Endometrial microvascular endothelial cells (primary cell): ENCODE data around the gene DCP1A. TPM values are rescaled to one million over a fixed set of nuclear protein-coding genes. Genes with fewer than 3 reads are reported as not detected.
"Not testable (repeated sequence)": the region's sequence is repeated elsewhere in the genome, so short reads cannot be mapped to it uniquely, and the experiment has no call there.

ENCODE experiments used
- in situ Hi-C: cut with HindIII; loops from 2 replicates; pipeline ENCODE4 v1.10.0; 2017; ENCODE audit warnings: low sequenced_read_pairs, low pct_unique_long_range_greater_than_20kb; ENCODE audit errors: inconsistent ontology term
- total RNA-seq: library from RNA; depleted of rRNA; stranded (reverse); fragments of >200 nt; gene quantifications from one replicate; pipeline ENCODE4 v1.2.3, GENCODE V29; 2015; ENCODE audit errors: inconsistent ontology term

Gene DCP1A
- total RNA-seq, 1 donor from 2014 or later = 15.0 TPM

DNA sequence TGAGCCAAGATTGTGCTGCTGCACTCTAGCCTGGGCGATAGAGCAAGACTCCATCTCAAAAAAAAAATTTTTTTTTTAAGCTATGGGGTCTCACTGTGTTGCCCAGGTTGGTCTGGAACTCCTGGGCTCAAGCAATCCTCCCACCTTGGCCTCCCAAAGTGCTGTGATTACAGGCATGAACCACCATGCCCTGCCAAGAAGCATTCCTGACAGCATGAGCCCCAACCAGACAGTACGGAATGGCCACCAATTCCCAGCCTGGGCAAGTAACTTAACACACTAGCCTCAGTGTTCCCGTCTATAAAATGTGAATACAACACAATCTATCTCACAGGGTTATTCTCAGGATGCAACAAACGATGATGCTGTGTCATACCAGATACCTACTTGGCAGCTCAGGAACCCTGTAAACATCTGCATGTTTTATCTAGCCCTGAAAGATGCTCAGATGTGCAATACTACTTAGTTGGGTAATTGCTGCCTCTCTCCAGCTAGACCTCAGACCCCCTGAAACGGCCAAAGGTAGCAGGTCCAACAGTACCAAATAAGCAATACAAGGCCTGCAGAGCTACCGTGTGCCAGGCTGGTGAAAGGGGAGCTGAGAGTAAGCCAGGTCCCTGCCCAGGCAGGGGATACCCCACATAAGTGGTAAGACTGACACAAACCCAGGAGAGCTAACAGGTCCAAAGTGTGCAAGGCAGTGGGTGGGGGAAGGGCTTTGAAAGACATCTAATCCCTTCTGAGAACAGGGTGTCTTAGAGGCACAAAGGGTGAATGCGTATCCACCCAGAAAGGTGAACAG is 93.4 kb downstream of the DCP1A start:
- in situ Hi-C loops = no loop called here

DNA sequence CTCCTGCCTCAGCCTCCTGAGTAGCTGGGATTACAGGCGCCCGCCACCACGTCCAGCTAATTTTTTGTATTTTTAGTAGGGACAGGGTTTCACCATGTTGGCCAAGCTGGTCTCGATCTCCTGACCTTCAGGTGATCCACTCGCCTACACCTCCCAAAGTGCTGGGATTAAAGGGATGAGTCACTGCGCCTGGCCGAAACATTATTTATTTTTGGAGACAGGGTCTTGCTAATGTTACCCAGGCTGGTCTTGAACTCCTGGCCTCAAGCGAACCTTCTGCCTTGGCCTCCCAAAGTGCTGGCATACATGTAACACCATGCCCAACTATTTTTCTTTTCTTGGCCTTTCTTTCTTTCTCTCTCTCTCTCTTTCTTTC is 94.4 kb downstream of the DCP1A start:
- in situ Hi-C loops = not testable (repeated sequence)

DNA sequence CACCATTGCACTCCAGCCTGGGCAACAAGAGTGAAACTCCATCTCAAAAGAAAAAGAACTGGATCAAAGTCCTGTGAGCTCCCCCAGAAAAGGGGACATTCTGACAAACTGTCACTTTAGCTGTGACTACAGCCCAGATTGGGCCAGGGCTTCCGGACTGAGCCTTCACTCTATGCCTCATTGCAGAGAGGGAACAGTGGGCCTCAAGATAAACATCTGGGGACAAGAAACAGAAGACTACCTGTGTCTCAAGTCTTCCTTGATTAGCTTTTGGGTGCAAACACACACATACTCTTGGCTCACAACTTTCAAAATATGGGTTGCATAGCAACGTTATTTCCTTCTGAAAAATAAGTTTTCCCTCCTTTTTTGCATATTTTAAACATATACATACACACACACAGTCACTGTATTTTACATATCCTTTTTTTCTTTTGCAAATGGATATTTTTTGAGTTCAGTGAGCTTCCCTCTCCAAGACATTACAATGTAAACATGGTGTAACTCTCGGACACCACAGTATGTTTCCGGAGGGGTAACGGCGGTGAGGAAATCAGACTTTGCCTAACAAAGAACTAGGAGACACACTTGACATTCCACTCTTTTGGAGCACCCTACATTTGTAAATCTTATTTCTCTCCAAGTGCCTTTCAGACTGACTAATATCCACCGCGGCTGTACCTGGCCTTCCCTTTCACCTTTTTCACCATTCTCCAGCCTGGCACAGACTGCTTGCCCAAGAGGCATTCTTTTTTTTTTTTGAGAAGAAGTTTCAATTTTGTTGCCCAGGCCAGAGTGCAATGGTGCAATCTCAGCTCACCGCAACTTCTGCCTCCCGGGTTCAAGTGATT is 95.0 kb downstream of the DCP1A start:
- in situ Hi-C loops = no loop called here

DNA sequence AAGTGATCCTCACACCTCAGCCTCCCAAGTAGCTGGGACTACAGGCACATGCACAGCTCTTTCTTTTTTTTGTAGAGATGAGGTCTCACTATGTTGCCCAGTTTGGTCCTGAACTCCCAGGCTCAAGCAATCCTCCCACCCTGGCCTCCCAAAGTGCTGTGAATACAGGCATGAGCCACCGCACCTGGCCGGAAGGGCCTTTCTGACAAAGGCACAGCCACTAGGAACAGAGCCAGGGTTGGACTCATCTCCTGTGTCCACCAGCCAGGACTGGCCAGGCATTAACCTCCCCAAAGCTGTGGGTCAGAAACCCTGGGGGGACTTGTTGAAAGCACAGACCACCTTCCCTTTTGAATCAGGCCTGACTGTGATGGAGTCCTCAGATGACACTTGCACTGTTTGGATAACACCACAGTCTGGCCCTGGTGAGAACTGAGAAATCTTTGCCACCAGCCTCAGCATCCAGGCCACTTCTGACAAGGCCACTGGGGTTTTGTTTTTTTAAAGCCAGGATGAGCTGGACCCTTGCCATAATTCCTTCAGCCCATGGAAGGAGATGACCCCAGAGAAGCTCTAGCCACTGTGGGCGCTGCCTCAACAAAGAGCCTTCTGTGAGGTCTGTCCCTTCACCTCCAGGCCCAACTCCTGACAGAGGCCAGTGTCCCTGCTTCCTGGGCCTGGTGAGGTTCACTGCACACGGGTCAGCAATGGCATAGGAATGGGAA is 96.3 kb downstream of the DCP1A start:
- in situ Hi-C loops = no loop called here

DNA sequence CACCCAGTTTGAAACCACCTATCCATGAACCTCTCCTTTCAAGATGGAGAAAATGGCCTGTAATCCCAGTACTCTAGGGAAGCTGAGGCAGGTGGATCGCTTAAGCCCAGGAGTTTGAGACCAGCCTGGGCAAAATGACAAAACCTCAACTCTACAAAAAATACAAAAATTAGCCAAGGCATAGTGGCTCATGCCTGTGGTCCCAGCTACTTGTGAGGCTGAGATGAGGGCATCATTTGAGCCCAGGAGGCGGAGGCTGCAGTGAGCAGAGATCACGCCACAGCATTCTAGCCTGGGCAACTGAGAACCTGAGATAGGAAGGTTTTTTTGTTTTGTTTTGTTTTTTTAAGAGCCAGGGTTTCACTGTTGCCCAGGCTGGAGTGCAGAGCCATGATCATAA is 96.9 kb downstream of the DCP1A start:
- in situ Hi-C loops = no loop called here

DNA sequence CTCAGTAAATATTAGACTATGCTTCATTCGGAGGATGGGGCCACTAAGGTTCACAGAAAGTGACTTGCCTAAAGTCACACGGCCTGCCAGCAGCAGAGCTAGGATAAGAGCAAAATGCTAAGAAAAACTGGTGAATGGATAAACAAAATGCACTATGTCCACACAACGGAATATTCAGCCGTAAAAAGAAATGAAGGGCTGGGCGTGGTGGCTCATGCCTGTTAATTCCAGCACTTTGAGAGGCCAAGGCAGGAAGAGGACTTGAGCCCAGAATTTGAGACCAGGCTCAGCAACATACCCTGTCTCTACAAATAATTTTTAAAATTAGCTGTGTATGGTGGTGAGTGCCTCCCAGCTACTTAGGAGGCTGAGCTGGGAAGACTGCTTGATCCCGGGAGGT is 99.2 kb downstream of the DCP1A start:
- in situ Hi-C loops = no loop called here

DNA sequence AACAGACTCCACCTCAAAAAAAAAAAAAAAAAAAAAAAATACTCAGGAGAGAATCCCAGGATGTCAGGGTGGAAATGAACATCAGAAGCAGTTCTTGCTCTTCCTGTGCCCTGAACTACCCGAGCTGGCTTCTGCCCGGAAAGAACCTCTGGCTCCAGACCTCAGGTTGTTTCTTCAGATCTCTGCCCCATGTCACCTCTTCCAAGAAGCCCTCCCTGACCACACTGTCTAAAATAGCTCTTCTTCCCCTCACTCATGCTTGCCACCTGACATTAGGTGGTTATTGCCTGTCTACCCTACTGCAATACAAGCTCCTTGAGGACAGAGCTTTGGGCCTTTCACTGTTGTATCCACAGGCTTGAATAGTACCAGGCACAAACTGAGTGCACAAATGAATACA is 99.7 kb downstream of the DCP1A start:
- in situ Hi-C loops = no loop called here

DNA sequence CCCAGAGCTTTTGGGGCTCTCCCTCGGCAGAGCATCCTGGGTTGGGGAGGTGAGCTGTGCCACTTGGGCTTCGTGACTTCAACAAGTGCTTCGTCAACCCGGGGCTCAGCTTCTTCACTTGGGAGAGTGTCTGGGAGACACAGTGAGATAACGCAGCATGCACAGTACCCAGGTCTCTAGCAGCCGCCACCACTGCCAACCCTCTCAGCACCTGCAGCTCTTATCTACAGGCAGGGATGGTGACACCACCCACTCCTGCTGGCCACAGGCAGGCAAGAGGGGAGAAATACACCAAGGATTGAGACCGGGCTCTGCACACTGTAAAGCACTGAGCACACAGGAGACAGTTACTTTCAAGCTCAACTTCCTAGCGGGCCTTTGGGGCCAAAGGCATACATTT is 103.1 kb downstream of the DCP1A start:
- in situ Hi-C loops = no loop called here

DNA sequence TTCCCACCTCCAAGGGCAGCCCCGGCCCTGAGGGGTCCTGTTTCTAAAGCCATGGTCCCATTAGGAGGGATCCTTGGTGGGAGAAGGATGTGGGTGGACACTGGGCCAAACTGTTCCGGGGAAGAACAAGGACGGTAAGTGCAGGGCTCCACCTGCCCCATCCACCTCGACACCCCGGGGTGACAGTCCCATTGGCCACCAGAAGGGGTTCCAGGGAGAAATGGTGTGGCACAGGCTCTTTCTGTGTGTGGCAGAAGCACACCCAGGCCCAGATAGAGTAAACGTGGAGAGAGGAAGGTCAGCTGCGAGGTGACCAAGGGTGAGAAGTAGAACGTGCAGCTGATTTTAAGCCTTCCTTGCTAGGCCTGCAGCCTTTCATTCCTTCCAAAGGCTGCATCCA is 103.6 kb downstream of the DCP1A start:
- in situ Hi-C loops = no loop called here

DNA sequence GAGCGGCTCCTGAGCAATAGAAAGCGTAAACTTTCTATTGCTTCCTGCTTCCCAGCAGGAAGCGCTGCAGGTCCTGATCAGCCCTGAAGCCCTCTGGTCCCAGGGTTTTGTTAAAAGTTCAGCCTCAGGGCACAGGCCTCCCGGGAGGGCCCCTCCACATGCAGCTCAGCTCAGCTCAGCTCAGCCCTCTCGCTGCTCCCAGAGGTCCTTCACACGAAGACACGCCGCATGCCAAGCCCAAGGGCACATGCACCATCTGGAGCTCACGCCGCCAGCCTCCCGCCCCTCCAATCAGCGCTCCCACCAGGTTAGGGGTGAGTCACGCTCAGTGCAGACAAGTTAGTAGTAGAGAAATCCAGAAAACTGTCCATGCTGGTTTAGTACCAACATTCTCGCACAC is 104.2 kb downstream of the DCP1A start:
- in situ Hi-C loops = no loop called here

DNA sequence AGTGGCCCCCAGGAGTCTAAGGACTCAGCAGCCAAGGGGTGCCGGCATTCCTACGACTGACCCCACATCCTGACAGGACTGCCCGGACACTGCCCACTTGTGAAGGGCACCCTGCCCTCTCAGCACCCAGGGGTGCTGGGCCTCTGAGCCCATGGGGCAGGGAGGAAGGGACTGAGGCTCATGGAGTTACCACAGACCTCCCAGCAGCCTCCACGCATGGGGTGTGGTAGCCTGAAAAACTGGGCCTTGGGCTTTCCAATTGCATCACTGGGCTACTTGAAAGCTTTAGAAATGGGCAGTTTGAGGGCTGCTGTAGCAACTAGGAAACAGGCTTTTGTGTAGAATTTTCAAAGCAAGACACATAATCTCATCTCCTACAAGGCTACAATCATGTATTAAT is 104.7 kb downstream of the DCP1A start:
- in situ Hi-C loops = no loop called here

DNA sequence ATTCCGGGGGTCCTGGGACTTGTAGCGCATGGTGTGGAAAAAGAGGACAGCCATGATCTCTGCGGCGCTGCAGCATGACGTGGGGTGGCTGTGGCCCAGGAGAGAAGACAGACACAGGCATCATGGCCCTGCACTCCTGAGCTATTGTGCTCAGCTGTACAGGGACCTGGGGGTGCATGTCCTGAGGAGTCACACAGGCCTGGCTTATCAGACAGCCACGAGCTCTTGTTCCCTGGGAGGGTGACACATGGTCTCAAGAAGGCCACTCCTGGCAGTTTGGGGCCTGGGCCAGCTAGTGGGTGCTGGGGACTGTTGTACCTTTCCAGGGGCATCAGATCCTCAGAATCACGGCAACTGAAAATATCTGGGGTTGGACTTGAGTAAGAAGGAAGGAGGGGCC is 105.2 kb downstream of the DCP1A start:
- in situ Hi-C loops = no loop called here

DNA sequence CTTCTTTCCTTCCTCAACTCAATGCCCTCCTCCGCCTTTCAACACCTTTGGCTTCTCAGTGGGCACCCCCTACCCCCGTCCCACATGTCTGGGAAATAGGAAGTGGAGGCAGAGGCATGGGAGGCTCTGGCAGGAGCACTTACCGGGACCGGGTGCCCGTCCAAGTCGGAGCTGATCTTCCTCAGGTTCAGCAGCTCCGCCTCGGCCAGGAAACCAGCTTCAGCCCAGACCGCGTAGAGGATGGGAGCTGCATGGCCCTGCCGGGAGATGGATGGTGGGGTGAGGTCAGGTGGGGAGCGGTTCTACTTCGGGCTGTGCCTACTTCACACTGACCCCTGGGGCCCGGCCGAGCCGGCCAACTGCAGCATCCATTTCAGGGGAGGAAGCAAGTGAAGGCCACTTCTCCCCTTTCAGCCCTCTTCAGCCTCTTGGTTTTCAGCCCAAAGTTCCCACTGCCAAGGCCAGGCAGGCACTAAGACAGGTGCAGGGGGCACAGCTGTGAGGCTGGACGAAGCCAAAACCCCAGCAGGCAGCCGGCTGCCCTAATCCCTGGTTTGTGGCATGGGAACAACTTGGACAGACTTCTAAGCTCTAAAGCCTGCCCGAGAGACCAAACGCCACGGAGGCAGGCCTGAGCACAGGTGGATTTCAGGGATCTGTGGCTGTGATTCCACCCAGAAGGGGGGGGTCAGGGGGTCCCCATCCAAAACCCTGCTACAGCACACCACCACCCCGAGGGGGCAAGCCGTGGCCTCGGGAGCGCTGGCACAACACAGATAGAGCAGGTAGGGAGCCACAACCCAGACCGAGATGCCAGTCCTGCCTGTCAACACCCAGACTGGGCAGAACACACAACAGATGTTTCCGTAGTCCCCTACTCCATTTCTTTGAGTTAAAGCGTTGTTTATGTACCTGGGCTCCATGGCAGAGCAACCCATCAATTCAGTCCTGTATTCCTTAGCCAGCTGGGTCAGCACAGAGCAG is 106.1 kb downstream of the DCP1A start:
- in situ Hi-C loops = no loop called here

DNA sequence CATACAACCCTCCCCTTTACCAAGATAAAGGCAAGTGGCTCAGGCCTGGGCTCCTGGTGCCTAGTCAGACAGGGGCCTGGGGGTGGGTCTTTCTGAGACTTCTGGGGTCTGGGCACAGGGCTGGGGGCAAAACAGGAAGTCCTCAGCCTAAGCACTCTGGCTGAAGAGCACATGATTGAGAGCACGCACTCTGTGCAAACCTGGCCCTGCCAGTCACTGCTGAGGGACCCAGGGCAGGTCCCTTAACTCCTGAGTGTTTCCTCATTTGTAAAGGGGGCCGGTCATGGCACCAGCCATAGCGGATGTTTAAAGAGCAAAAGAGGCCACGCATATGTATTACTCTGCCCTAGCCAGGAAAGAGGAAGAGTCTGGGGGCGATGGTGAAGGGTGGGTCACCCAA is 107.5 kb downstream of the DCP1A start:
- in situ Hi-C loops = no loop called here

DNA sequence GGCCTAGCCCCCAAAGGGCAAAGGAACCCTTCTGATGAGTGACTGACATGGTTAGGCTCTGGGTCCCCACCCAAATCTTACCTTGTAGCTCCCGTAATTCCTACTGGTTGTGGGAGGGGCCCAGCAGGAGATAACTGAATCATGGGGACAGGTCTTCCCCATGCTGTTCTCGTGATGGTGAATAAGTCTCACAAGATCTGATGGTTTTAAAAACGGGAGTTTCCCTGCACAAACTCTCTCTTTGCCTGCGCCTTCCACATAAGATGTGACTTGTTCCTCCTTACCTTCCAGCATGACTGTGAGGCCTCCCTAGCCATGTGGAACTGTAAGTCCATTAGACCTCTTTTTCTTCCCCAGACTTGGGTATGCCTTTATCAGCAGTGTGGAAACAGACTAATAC is 108.5 kb downstream of the DCP1A start:
- in situ Hi-C loops = no loop called here

DNA sequence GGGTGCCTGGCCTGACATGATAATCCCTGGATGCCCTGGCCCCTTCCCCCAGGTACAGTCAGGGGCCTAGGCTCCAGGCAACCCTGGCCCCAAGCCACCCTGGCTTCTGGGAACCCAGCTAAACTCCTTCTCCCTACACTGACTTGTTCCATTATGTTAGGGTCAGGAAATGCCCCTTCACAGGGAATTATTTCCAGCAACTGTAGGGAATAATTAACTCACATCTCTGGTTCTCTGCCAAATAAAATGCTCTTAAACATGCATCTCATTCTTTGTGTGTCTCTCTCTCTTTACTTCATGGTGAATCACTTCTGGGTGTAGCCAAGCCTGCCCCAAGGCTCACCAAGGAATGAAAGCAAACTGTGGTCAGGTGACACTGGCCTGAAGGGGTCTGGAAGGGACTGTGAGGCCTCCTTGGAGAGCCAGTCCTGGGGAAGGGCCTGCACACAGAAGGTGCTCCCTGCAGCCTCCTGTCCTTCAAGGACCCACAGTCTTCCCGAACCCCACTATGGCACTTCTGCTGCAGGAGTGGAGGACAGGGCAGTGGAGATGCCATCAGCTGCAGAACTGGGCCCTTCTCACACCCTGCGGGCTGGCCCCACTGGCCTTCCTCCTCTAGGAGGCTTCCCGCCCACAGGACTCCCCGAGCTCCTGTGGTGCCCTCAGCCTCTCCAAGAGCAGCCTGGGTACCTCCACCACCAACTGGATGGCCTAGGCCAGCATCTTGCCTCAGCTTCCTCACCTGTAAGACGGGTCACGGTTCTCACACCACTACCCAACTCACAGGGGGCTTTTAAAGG is 109.1 kb downstream of the DCP1A start:
- in situ Hi-C loops = no loop called here

DNA sequence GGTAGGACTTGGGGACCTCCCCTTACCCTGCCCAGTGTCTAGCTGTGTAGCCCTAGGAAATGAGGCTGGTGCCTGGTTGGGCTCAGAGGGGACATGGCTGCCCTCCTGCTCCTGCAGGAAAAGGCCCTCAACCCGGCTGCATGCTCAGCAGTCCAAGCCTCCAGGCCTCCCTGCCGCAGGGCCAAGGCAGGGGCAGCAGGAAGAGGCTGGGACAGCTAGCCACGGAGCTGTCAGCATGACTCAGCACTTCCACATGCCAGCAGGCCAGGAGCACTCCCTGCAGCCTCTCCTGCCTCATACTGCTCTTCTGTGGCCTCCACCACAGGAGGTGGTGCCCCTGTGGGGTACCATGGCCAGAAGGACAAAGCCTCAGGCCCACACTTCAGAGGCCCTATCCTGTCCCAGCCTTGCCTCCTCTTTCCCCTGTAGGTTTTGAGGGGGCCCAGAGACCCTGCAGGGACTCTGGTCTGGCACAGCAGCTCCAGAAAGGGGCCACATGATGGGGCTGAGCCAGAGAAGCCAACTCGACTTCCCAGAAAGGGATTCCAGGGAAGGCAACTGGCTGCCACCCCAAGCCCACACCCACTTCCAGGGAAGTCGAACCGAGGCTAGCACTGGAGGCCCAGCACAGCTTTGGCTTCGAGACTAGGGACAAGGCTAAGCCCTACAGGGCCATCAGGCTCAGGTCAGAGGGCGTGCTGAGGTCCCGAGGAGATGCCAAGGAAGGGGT is 111.1 kb downstream of the DCP1A start:
- in situ Hi-C loops = no loop called here
